CD4-positive, alpha-beta T cell treated with Interleukin-15 for 4 hours (primary cell): Measurements from ENCODE around the gene KAZN.

ENCODE experiments used
- DNase-seq: peaks from one replicate; pipeline ENCODE4 v3.0.0-alpha.2; 2020; ENCODE audit warnings: low spot score

KAZN gene

GRCh38 chr1:14800014-14800413 lies 201.5 kb downstream of the KAZN start:
- no peak for DNase-seq

GRCh38 chr1:14800500-14801076 lies 202.1 kb downstream of the KAZN start:
- DNase-seq: no peak

GRCh38 chr1:14803002-14803789 lies 204.7 kb downstream of the KAZN start:
- DNase-seq: no peak

- no peak for DNase-seq
Measured at GRCh38 chr1:14804626-14805025, 206.1 kb downstream of the KAZN start.

GRCh38 chr1:14806772-14807171 lies 208.3 kb downstream of the KAZN start:
- DNase-seq: no peak

GRCh38 chr1:14808768-14809167 lies 210.3 kb downstream of the KAZN start:
- DNase-seq: no peak

- no peak for DNase-seq
Measured at GRCh38 chr1:14809191-14809981, 210.9 kb downstream of the KAZN start.

GRCh38 chr1:14810595-14811361 lies 212.3 kb downstream of the KAZN start:
- DNase-seq: no peak

- DNase-seq: no peak
Measured at GRCh38 chr1:14811573-14811972, 213.1 kb downstream of the KAZN start.

- DNase-seq: no peak
Measured at GRCh38 chr1:14812189-14812588, 213.7 kb downstream of the KAZN start.

GRCh38 chr1:14815175-14815877 lies 216.8 kb downstream of the KAZN start:
- DNase-seq: no peak

- no peak for DNase-seq
Measured at GRCh38 chr1:14817223-14818170, 219.0 kb downstream of the KAZN start.

GRCh38 chr1:14820295-14821085 lies 222.0 kb downstream of the KAZN start:
- DNase-seq: no peak

- DNase-seq: no peak
Measured at GRCh38 chr1:14822493-14822892, 224.0 kb downstream of the KAZN start.

GRCh38 chr1:14822996-14823395 lies 224.5 kb downstream of the KAZN start:
- no peak for DNase-seq

- DNase-seq: no peak
Measured at GRCh38 chr1:14824314-14824915, 225.9 kb downstream of the KAZN start.

- DNase-seq: no peak
Measured at GRCh38 chr1:14825396-14825795, 226.9 kb downstream of the KAZN start.

- DNase-seq: no peak
Measured at GRCh38 chr1:14826172-14826636, 227.7 kb downstream of the KAZN start.

GRCh38 chr1:14826731-14827326 lies 228.3 kb downstream of the KAZN start:
- DNase-seq: no peak
